Suppressor macrophage (primary cell): ENCODE measurements around the gene LGALS1.

Source experiments
- DNase-seq, 4 experiments: peaks; one replicate each; pipeline ENCODE4 v3.0.0-alpha.2; 2020 to 2022

The LGALS1 gene

DNA sequence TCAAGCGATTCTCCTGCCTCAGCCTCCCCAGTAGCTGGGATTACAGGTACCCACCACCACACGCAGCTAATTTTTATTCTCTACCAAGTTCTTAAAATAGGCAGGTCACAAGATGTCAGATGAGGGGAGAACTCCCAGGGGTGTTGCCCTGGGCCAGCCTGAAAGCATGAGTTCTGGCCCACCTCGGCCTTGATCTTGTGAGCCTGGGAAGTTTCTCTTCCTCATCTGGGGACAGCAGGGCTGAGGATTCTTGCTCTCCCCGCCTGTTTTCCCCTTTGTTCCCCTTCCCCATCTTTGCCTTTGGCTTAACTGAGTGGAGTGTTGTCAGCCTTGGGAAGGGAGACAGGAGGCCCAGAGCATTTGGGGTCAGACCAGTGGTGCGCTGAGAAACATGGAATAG is 13.4 kb upstream of the LGALS1 start:
- DNase-seq: peak; percentile 69 to 83 (median 80)

DNA sequence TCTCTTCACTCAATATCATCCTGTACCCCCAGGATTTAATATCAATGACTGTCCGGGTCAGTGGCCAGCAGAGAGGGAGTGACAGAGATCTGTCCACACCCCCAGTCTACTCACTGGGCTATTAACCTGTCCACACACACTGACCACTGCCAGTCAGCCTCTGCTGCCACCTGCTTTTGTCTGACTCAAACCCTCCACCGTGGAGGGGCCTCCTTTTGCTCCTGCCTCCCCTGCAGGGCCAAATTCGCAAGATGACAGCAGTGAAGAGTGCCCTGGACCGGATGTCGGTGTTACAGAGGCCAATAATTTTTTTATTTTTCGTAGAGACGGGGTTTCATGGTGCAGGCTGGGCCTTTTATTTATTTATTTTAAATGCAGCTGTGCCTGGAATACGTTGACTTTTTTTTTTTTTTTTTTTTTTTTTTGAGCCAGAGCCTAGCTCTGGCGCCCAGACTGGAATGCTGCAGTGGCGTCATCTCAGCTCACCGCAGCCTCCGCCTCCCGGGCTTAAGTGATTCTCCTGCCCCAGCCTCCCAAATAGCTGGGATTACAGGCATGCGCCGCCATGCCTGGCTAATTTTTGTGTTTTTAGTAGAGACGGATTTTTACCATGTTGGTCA is 11.8 kb upstream of the LGALS1 start:
- no peak for DNase-seq

DNA sequence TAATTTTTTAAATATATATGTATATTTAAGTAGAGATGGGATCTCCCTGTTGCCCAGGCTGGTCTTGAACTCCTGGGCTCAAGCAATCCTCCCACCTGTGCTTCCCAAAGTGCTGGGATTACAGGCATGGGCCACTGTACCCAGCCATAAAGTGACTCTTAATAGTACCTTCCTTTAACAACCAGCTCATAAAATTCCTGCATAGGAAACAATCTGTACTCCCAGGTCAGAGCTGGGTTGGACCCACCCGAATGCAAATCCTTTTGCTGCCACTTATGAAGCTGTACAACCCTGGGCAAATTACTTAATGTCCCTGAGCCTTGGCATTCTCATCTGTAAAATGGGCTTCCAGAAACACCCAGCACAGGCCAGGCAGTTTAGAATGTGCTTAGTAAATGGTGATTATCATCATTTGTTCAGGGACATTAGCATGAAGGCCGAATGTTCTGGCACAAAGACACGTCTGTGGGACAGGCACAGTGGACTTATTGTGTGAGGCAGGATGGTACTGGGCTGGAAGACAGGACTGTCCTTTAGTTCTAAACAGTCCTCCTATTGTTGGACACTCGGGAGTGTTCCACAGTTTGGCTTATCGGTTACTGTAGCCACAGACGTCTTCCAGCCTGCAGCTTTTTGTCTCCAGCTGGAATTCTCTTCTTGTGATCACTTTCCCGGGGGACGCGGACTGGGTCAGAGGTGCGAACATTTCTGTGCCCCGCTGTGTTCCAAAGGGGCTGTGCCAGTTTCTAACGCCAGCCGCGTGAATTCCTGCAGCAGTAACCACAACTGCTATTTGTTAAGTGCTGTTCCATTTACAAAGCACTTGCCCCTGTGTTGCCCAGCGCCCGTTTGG is 11.0 kb upstream of the LGALS1 start:
- DNase-seq: no peak

DNA sequence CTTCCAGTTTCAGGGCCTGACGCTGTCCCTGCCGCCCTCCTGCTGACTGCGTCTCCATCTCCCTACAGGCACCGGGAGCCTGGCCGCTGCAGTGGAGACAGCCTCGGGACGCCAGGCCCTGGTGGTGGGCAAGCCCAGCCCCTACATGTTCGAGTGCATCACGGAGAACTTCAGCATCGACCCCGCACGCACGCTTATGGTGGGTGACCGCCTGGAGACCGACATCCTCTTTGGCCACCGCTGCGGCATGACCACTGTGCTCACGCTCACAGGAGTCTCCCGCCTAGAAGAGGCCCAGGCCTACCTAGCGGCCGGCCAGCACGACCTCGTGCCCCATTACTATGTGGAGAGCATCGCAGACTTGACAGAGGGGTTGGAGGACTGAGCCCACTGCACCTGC is 9.9 kb upstream of the LGALS1 start:
- DNase-seq: no peak

DNA sequence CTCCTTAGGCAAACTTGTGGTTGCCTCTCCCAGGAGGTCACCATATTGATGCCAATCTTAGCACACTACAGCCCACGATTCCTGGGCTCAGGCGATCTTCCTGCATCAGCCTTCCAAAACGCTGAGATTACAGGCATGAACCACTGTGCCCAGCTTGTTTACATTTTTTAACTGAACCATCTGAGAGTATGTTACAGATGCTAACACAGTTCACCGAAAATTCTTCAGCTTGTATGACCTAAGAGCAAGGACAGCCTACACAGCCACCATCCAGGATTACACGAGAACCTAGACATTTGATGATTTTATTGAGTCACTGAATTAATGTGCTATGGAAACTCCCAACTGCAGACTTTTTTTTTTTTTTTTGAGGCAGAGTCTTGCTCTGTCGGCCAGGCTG is 5.8 kb upstream of the LGALS1 start:
- no peak for DNase-seq

DNA sequence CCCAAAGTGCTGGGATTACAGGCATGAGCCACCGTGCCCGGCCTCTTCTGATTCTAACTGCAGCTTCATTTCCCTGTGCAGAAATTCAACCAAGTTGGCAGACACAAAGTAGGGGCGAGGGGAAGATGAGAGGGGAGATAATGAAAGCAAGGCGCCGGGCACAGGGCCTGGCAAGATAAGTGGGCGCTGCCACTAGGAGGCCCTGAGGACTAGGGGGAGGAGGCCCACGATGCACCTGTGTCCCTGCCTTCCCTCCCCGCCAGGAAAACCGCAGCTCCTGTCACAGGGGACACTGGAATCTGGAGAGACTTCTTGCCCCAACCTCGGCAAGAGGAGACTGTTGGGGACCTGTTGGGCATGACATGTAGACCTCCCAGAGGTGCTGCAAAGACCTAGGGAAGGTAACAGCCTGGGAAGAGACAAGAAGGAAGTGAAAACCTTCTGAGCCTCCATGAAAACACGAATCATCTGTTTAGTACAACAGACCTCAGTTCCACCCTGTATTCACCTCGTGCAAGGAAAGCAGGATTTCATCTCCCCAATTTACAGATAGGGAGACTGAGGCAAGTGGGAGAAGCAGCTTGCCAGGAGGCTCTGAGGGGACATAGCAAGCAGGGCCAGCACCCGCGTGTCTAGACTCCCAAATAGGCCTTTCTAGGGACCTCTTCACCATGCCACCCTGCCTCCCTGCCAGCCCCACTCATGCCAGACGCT is 3.1 kb upstream of the LGALS1 start:
- DNase-seq: no peak

DNA sequence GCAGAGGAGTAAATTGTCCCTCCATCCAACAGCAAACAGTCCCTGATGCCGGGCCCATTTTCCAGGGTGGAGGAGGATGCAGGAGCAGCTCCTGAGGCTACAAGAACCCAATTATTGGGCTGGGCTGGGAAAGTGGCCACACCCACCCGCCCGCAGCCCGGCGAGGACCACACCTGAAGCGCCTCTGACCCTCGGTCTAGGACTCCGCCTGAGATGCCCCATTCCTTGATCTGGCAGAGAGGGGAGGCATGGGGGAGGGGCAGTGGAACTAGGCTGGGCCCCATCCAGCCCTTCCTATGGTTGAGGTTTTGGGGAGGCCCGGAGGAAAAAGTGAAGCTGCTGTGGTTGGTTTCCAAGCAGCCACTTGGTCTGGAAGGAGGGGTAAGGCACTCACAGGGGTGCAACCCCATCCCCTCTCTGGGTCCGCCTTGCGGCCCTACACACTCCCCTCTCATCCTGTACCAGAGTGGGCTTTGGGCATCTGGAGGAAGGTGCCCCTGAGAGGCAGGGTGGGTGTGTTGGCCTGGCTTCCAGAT is 2.4 kb upstream of the LGALS1 start:
- DNase-seq: no peak

DNA sequence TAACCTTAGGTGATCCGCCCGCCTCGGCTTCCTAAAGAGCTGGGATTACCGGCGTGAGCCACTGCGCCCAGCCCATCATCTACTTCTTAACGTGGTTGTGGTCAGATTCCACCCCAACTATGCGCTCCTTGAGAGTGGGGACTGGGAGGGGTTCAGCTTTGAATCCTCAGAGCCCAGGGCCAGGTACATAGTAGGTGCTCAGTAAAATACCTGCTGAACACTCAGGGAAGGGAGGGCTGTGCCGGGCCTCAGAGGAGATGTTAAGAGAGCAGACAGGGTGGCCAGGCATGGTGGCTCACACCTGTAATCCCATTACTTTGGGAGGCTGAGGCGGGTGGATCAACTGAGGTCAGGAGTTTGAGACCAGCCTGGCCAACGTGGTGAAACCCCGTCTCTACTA is 1.2 kb upstream of the LGALS1 start:
- DNase-seq: no peak

DNA sequence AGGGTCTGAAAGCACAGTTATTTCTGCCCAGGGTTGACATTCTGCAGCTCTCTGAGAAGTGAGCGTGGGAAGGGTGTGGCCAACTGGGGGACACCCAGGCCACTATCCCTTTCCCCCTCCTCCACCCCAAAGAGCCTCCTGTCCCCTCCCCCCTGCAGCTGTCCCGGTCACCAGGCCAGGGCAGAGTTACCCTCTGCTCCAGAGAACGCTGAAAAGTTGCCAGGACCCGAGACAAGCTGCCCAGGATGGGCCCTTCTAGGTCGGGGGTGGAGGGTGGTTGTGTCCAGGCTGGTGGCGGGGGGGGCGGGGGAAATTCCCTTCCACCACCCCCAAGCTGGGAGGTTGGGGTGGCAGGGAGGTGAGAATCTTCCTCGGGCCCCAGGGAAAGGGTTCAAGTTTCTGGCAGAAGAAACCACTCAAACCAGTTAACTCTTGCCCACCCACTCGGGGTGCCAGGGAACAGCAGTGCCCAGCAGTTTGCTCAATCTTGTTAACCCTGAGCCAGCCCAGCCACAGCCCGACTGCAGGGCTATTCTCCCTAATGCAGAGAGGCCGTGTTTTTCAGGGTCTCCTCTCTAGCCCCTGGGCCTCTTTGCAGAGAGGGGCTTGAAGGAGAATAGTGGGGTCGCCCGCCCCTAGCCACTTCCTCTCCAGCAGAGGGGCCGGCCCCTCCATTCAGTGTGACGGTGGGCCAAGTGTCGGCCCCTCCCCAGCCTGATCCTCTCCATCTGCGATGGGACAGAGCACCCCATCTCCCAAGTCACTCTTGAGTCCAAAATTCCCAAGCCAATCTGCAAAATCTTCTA is 697 bp downstream of the LGALS1 start:
- peak in 3 of 4 experiments; percentile 27 to 52 (median 51) for DNase-seq

DNA sequence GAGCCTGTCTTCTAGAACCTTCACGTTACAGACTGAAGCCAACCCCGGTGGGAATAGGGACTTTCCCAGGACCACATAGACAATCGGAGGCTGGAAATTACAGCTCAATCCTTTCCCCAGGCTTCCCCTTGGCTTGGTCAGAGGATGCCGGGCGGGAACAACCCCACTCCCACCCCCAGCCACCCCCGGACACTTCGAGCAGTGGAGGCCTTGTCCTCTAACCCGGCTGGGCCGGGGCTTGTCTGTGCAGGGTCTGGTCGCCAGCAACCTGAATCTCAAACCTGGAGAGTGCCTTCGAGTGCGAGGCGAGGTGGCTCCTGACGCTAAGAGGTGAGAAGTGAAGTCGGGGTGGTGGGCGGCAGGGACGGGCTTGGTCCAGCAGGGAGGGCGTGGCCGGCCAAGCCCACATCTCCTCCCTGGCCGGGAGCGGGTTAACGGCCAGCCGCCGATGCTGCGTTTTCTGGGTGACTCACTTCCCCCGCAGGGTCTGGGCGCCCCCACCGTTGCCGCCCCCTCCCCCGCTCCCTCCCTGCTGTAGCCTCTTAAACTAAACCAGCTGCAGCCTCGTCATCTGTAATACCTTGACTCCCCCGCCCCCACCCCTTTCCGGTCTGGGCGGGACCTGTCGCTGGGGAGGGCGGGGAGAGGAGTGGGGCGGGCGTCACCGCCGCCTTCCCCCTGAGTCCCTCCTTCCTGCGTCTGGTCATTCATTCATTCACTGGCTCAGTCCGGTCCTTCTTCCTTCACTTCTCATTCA is 1.5 kb downstream of the LGALS1 start:
- DNase-seq: peak; percentile 89 to 93 (median 92)

DNA sequence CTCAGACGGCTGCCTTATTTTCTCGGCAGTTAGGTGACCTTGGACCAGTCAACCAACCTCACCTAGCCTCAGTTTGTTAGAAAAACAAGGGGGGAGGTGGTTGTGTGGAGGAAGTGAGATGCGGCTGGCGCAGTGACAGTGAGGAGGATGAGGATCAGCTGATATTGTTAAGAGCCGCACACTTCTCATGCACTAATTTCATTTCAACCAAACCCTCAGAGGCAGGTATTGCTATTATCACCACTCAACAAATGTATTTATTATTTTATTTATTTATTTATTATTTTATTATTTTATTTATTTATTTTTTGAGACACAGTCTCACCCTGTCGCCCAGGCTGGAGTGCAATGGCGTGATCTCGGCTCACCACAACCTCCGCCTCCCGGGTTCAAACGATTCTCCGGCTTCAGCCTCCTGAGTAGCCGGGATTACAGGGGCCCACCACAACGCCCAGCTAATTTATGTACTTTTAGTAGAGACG is 2.1 kb downstream of the LGALS1 start:
- no peak for DNase-seq

DNA sequence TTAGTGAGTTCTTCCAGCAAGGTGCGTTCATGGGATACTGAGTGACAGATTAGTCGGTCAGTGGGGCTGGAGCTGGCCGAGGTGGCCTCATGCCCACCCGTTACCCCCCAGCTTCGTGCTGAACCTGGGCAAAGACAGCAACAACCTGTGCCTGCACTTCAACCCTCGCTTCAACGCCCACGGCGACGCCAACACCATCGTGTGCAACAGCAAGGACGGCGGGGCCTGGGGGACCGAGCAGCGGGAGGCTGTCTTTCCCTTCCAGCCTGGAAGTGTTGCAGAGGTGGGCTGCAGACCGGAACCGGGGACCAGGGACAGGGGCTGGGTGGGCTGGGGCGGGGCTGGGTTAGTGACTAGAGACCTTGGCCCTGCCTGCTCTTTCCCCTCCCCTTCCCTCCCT is 2.9 kb downstream of the LGALS1 start:
- no peak for DNase-seq

DNA sequence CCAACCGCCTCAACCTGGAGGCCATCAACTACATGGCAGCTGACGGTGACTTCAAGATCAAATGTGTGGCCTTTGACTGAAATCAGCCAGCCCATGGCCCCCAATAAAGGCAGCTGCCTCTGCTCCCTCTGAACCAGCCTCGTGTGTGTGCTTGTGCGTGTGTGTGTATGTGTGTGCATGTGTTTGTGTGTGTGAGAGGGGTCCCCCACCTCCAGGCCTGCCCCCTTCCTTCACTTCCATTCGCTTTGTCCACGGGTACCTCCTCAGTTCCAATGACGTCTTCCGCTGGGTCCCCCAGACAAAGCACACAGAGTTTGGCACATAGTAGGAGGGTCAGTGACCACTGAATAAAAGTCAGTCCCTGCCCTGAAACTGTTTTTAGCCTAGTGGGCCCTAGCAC is 4.2 kb downstream of the LGALS1 start:
- no peak for DNase-seq

DNA sequence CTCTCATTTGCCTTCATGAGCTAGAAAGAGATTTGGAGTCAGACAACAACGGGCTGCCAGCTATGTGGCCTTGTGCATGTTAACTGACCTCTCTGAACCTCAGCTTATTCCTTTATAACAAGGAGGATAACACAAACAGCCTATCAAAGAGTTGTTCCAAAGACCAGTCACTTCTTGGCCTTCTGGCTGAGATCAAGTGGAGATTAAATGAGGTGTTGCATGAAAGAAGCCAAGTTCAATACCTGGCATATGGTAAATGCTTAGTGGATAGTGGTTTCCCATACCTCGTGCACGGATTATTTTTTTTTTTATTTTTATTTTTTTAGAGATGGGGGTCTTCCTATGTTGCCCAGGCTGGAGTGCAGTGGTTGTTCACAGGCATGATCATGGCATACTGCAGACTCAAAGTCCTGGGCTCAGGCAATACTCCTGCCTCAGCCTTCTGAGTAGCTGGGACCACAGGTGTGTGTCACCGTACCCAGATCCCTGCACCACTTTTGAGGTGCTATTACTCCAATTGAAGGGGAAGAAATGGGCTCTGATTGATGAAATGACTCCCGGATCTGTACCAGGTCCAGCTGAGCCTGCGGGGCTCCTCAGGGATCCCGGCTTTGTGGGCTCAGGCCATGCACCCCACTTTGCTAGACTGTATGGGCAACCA is 4.9 kb downstream of the LGALS1 start:
- no peak for DNase-seq

DNA sequence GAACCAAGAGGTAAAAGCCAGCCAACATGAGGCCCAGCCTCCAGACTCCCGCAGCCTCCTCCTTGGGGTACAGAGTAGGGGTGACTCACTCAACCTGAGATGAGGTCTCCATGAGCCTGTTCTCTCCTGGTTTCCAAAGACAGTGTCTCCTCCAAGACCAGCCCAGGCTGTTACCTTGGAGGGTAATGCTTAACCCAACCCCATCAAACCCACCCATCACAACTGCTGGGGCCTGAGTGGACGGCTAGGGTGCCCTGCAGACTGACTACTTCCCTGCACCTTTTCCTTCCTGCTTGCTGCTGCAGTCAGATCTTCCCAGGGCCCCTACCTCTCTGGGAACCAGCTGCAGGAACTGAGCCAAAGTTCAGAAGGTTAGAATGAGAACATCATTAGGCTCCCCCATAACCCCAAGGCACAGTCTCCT is 5.6 kb downstream of the LGALS1 start:
- DNase-seq: no peak

DNA sequence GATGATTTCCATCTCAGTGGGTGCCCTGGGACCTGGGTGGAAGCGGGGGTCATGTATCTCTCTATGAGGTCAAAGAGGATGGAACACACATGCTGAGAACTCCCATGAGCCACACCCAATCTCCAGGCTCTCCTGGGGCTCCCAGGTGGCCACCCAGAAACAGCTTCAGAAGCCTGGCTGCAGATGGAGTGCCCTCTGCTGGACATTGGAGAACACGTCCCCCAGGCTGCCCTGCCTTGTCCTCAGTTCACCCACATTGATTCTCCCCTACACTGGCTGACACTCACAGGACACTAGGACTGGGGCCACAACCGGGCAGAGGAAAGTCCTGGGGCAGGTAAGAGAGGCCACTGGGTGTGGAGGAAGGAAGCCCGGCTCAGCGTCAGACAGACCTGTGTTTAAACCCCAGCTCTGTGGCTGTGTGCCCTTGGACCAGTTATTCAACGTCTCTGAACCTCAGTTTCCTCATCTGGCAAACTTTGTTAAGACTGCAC is 6.2 kb downstream of the LGALS1 start:
- DNase-seq: peak; percentile 79 to 87 (median 82)

DNA sequence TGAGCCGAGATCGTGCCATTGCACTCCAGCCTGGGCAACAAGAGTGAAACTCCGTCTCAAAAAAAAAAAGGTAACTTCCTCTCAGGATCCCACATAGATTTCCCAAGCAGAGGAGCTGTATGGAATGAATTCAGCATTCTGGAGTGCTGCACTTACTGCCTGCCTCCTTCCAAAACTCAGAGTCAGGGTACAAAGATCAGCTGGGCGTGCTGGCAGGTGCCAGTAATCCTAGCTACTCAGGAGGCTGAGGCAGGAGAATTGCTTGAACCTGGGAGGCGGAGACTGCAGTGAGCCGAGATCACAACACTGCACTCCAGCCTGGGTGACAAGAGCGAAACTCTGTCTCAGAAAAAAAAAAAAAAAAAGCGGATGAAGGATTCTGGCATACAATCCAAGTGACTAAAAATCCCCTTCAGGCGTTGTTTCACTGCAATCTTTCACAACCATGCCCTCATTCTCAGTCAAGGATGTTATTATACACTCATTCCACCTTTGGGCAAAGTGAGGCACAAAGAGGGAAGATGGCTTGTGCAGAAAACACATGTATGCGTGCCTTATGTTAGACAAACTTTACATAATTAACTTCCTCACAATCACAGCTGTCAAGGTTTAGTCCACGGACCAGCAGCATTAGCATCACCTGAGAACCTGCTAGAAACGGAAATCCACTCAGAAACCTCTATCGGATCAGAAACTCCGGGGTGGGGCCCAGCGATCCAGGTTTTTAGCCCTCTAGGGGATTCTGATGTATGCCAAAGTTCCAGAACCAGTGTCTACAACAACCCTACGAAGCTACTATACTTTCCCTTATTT is 9.6 kb downstream of the LGALS1 start:
- no peak for DNase-seq

DNA sequence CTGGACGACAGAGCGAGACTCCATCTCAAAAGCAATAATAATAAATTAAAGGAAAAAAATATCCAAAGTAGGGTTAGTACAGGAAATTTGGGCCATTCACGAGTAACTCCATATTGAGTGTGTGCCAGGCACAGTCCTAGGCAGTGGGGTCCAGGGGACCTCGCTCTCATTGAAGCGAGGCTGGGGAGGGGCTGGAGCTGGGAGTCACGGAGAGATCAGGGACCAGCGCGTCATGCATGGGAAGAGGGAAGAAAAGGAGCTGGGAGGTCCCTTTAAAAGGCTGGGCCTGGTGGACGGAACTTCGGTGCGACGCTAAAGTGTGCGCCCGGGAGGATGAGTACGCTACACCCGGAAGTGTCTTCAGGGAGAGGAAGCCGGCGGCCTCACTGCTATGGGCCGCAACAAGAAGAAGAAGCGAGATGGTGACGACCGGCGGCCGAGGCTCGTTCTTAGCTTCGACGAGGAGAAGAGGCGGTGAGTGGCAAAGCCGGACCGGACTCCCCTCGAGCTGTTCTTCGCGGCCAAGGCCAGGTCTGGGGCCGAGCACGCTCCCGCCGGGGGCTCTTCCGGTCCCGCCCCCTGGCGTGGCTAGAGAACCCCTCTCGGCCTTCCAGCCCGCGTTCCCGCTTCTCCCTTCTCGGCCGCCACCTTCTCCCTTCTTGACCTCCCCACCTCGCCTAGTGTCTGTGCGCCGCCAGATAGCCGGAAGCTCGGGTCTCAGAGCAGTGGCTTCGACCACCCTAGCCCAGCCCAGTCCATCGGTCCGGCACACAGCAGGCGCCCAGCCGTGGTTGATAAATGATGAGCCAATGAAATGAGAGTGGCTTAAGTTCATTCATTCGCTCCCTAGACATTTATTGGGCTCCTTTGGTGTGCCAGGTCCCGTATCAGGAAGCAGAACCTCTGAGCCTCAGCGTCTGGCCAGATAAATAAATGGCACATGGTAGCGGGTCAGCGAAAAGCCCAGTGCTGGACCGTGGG is 10.9 kb downstream of the LGALS1 start, which contains the start of gene NOL12:
NOL12 (plus strand) TSS at position 342 of the 981 bp plus-strand sequence; CDS start at position 392, 50 bp downstream.
- DNase-seq: peak; percentile 90 to 93 (median 92)
